GM21390 (cell line): Measurements from ENCODE around the gene TMEM169.

Experiments used
- ATAC-seq: cut with Tn5 transposase; IDR thresholded peaks from one replicate; pipeline ENCODE4 v1.9.1; 2021; ENCODE audit not compliant: unreplicated experiment

TMEM169 gene, protein sequence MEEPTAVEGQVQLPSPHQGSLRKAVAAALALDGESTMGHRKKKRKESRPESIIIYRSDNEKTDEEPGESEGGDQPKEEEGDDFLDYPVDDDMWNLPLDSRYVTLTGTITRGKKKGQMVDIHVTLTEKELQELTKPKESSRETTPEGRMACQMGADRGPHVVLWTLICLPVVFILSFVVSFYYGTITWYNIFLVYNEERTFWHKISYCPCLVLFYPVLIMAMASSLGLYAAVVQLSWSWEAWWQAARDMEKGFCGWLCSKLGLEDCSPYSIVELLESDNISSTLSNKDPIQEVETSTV

DNA sequence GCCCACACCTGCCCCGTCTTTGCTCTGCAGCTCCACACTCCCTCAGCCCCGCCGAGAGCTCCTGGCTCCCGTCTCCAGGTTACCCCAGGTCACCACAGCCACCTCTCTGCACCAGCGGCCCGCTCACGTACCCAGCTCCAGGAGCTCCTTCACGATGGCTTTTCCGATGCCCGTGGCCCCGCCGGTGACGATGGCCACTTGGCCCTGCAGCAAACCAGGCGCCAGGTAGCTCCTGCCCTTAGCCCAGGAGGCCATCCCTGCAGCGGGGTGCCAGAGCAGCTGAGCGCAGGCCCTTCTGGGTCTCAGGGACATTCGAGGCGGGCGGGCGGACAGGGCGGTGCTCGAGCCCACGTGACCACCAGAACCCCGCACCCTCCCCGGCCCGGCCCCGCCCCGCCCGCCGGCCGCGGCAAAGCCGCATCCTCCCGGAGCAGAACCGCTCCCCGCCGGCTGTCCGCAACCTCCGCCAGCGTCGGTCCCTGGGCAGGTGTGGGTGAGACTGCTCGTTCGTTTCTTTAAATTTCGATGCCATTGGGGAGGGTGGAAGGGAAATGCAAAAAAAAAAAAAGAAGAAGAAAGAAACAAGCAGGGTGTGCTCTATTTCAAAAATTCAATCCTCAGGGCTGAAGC lies at the start of gene TMEM169, which contains the start of gene PECR:
TMEM169 (plus strand) TSS at position 433 of the 630 bp plus-strand sequence. CDS start 14,045 bp downstream, outside the sequence.
PECR (minus strand) TSS at position 323 of the 630 bp plus-strand sequence; CDS start at position 255, 68 bp downstream.
- peak; percentile 95 for ATAC-seq

DNA sequence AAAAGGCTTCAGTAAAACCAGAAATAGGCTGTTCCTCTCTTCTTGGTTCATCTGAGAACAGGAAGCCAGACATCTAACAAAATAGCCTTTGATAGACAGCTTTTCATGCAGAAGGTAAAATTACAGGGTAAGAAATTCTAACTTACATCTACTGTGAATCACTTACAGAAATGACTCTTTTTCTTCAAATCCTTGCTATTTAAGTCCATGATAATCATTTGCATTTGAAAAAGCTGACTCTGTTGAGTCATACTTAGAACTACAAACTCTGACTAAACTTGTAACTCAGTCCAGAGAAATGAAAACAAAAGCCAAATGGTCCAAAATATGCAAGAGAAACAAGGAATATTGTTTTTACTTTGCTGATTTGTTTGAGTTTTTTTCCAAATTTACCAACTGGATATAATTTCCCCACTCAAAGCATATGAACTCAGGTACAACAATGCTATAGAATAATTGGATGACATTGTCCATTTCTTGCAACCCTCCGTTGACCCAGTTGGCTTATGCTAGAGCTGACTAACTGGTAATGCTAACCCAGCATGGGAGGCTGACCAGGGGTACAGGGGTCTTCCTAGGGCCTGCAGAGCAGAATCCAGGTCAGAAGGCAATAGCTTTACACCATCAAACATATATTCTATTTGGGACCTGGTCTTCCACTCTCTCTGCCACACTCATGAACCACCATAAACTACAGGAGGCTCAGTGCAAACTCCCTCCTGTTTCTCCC lies 49.6 kb upstream of the TMEM169 start:
- ATAC-seq, result peak; percentile 84

DNA sequence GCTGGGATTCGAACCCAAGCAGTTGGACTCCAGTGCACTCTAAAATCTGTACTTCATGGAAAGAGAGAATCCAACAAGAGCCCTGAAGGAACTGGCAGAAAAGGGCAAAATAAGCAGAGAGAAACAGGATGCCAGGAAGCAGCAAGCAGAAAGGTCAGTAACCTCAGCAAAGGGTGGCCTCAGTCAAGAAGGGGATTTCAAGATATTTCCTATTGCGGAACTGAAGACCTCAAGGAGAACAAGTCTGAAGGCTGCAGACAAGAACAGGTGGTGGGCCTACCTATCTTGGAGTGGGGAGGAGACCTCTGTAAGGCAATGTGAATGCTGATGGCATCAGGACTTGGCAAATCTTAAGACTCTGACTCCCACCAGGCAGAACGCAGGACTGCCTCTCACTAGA lies 48.3 kb upstream of the TMEM169 start:
- no peak for ATAC-seq

DNA sequence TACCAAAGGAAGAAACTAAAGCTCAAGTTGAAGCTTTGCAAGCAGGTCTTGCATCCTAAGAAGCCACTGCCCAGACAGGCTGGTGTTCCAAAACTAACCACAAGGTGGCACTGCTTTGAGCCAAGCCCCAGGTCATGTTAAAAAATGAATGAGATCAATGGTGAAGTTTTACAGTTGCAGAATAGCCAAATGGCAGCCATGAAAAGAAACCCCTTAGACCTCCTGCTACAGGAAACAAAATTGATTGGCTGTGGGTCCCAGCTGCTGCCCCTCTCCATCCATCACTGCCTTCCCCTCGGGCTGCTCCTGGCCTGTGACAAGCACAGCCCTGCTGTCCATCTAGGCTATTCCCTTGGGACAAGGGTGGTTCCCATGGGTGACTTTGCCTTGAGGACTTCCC lies 47.7 kb upstream of the TMEM169 start:
- ATAC-seq, result peak; percentile 38

DNA sequence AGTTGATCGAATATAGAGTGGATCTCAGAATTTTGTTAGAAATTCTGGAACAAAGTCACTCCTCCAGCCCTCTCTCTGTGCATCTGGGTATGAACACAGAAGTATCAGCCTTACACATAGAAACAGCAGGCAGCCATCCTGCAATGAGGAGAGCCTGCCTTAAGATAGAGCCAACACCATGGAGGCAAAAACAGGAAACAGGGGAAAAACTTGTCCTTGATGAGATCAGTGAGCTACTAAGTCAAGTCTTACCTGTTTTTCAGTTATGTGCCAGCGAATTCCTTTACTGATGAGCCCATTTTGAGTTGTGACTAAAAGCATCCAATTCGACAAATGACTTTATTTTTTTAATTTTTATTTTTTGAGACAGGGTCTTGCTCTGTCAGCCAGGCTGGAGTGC lies 41.8 kb upstream of the TMEM169 start:
- no peak for ATAC-seq

DNA sequence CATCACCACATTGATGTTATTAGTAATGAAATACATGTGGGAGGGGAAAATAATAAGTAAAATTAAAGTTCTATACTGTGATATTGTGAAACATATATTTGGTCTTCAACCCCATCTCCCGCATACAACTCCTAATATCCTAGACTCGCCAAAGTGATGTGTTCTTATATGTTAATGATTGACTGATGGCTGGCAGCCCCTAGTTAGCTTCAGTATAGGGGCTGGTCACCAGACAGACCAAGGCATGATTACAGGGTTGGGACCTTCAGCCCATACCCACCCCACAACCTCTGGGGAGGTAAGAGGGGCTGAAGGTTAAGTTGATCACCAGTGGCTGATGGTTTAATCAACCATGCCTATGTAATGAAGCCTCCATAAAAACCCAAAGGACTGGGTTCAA lies 40.3 kb upstream of the TMEM169 start:
- ATAC-seq, result no peak

DNA sequence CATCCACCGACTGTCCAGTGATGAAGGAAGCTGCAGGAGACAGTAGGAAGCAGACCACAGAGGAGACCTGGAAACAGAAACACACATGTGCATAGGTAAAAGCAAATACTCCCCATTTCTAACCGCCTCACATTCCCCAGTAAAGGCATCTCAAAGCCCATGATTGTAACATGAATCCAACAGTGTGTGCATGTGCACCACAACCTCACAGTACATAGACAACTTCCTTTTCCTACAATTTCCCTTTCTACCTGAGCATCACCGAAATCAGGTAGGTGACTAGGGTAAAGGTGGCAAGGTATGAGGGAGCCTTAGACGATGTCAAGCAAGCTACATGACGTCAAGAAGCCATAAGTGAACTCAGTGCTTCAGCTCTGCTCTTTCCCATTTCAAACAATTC lies 37.8 kb upstream of the TMEM169 start:
- no peak for ATAC-seq

DNA sequence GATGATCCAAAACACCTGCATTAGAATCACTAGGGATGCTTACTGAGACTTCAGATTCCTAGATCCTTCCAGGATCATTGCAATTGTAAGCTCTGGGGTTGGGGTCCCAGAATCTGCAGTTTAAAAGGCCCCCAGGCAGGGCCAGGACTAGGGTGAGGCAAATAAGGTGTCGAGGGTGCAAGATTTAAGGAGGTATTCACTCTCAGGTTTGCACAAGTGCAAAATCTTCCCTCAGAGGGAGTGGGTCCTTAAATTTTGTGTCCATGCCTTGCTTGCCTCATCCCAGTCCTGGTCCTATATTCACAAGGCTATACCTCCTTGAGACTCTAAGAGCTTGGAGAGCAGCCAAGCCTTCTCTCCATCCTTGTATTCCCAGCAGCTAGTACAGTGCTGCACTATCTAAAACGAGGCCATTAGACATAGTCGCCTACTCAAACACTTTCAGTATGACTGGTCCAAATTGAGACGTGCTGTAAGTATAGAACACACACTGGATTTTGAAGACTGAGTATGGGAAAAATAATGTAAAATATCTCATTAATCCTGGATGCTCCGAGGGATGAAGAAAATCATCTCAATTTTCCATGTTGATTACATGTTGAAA lies 36.7 kb upstream of the TMEM169 start:
- peak; percentile 97 for ATAC-seq

DNA sequence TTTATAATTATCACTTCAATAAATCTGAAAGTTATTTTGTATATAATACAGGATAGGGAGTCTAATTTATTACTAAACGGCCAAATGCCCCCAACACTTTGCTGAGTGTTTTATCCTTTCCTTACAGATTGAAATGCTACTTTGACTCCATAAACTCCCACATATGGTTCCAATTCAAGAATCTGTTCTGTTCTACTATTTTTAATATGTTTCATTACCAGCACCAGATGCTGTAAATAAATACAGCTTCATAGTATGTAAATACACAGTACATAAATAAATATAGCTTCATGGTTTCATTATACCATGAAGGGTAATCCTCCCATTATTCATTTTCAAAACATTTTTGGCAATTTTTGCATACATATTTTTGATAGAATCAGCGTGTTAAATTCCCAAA lies 34.3 kb upstream of the TMEM169 start:
- ATAC-seq, result no peak

DNA sequence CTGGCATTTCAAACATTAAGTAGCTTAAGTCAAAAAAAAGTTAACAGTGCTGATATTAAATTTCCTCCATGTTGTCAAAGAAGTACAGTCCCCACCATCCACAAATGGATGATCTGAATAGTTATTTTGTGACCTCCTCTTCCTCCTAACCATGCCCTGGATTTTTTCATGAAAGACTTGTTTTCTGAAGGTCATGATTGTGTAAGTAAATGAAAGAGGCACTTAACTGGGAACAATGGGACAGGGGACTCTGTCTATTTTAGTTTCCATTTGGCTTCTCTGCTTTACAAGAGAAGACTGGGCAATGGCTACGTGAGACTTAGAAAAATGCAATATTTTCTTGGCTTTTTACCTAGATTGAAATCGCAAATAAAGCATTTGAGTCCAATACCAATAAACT lies 32.3 kb upstream of the TMEM169 start:
- no peak for ATAC-seq

DNA sequence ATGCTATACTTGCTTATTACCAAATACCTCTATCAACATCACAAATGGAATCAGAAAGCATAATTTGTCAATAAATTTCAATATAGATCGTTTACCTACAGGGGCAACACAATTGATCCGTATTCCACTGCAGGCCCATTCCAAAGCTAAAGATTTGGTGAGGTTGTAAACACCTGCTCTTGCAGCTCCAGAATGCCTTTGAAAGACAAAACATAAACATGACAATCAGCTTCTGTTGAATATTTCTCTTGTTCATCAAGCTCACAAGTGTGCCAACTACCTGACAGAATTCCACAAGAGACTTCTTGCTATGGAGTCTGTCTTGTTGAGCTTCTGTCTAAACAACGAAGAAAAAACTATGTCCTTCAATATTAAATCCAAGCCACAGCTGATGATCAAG lies 30.4 kb upstream of the TMEM169 start:
- ATAC-seq, result no peak

DNA sequence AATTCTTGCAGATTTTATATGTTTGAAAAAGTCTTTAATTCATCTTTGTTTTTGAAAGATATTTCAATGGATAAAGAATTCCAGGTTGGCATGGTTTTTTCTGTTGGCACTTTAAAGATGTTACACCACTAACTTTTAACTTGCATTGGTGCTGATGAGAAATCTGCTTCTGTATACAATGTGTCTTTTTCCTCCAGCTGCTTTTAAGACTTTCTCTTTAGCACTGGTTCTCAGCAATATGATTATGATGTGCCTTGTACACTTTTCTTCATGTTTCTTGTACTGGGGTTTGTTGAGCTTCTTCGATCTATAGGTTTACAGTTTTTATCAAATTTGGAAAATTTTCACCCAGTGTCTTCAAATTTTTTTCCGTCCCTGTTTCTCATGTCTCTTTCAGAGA lies 29.3 kb upstream of the TMEM169 start:
- no peak for ATAC-seq

DNA sequence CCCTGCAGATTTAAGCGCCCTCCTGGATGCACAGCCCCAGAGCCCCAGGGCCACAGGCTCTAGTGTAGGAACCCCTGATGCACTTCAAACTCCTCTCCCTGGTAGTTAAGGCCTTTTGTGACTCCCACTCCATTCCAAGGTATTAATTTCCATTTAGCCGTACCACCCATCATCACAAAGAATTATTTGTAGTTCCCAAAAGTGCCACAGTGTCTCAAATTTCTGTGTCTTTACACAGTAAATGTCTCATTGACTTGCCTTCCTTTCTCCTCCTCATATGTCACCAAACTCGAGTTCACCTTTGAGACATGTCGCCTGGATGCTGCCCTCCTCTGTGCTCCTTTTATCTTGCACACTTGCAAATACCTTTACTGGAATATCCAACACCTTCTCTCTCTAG lies 26.0 kb upstream of the TMEM169 start:
- no peak for ATAC-seq

DNA sequence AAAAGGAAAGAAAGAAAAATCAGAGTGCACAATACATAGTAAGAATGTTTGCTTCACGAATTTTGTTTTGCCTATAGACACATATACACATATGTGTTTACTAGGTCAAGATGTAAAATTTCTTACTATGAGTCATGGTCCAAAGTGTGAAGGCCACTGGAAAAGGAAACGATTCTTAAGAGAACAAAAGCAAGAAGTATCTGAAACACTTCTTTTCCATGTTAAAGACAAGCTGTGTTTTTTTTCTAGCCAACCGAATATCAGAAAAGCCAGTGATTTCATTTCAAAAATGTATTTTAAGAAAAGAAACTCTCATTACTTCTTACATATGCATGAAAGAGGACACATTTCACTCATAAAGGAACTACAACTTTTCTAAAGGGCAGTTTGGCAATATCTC lies 25.0 kb upstream of the TMEM169 start:
- ATAC-seq, result peak; percentile 42

DNA sequence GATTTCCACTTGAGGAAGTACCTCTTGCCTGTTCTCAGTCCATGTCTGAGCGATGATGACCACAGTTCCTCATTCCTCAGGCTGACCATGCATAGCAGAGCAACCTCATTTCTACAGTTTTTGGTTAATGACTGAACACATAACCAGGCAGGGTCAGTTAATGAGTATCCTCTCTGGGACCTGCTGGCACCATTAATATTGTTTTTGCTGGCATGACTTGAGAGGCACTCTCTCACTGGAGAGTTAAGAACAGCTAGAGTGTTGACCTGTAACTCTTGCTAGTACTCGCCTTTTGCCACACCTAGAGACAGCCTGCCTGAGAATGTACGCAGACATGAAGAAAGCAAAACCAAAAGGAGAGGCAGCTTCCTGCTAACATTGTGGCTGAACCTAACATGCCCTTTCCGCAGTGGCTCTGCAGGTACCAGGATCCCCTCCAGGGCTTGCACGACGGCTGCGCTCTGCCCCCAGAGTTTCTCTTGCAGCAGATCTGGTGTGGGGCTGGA lies 24.0 kb upstream of the TMEM169 start:
- ATAC-seq, result peak; percentile 85

DNA sequence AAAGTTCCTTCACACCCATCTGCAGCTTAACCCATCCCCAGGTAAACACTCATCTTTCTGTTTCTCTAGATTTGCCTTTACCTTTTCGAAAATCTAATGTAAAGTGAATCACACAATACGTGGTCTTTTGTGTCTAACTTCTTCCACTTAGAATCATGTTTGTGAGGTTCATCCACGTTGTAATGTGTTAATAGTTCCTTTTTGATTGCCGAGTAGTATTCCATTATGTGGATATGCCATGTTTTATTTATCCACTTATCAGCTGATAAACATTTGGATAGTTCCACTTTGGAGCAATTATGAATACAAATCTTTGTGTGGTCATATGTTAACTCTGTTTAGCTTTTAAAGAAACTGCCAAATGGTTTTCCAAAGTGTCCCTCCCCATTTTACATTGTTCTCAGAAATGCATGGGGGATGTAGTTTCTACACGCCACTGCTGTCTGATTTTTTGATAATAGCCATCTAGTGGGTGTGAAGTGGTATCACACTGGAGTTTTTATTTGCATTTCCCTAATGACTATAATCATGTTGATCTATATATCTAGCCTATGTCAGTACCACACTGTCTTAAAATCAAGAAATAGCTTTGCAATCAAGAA lies 22.4 kb upstream of the TMEM169 start:
- no peak for ATAC-seq

DNA sequence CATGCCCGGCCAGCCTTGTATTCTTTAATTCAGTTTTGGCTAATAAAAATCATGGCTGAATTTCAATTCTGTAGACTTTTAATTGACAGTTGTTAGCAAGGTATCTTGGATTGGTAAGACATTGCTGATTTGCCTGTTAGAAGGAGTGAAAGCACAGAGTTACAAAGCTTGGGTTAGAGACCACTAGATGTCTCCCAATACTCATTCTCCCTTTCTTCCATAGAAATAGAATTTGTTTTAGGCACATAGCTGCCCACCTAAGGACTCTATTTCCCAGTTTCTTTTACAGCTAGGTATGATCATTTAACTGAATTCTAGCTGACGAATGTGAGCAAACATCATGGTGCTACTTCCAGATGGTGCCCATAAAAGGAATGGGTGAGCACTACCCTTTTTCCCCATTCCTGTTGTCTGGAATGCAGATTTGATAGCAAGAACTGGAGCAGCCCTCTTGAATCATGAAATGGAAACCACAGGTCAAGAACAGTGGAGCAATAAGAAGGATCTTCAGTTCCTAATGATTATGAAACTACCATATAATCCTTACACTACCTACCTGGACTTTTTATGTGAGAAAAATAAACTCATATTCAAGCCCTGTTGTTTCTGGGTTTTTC lies 17.6 kb upstream of the TMEM169 start:
- ATAC-seq, result no peak

DNA sequence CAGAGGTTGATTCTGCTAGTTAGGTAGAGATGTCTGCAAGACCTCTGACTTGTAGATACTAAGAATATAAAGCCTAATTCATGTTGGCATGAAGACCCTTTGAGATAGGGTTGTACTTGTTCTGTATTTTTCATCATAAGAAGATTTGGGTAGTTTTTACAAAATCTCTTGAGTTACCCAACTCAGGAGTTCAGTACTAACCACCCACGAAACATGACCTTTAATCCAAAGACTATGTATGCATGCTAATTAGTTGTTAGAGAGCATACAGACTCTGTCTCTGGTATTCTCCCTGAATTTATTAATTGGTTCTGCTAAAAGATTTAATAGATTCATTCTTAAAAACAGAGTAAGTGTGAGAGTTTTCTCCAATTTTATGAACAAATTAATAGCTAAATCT lies 17.1 kb upstream of the TMEM169 start:
- no peak for ATAC-seq

DNA sequence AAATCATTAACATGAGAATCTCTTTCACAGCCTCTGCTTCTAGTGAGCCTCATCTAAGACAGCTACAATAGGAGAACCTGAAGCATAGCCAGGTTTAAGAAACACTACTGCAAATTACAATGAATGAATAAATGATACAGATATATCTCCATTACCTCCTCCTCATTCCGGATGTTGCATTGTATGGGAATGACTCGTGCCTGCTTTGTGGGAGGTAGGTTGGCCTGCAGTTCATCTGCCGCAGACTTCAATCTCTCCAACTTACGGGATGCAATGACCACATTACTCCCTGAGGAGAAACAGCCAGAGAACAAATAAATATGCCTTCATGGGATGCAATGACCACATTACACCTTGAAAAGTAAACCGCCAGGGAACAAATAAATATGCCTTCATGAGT lies 15.5 kb upstream of the TMEM169 start:
- ATAC-seq, result no peak

DNA sequence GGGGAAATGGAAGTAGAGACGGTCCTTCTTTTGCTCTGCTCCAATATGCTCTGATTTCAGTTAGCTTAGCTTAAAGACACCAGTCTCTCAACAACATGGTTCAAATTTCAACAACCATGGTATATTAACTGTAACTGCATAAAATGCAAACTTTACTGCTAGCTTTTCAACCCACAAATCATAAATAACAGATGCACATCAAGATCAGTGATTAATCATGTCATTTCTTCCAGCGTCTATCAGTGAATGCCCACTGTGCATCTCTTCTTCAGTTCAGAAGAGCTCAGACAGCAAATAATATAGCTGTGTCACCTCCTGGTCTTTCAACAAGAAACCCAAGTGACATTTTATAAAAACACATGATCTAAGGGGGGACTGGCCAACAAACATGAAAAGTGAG lies 12.7 kb upstream of the TMEM169 start:
- ATAC-seq, result no peak

DNA sequence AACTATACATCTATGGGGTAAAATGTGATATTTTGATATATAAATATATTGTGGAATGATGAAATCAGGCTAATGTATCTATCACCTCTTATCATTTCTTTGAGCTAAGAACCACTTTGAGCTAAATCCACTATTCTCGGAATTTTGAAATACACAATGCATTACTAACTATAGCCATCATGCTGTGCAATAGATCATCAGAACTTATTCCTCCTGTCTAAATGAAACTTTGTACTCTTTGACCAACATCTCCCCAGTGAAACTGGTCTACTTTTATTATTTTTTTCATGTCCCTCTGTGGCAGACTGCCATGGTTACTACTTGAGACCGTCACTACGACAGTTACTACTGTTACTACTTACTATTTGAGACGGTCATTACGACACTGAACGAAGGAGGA lies 11.5 kb upstream of the TMEM169 start:
- ATAC-seq, result no peak
